Lower leg skin (tissue), 3 donors: ENCODE results near the gene DUSP10.

ENCODE experiments used
- POLR2A ChIP-seq, 2 donors: fragments of 450-650 bp; IDR thresholded peaks; one replicate each; pipeline ENCODE4 v1.6.1; 2016 to 2017; ENCODE audit warnings: antibody characterized with exemption in 2 of 2, mild to moderate bottlenecking in 1 of 2, moderate library complexity in 1 of 2
- TF ChIP-seq, protein P1 (sequence below), 3 donors: fragments of 450-650 bp; IDR thresholded peaks; one replicate each; pipeline ENCODE4 v1.5.1; 2016; ENCODE audit warnings: antibody characterized with exemption in 3 of 3, mild to moderate bottlenecking in 3 of 3, moderate library complexity in 2 of 3

DNA sequence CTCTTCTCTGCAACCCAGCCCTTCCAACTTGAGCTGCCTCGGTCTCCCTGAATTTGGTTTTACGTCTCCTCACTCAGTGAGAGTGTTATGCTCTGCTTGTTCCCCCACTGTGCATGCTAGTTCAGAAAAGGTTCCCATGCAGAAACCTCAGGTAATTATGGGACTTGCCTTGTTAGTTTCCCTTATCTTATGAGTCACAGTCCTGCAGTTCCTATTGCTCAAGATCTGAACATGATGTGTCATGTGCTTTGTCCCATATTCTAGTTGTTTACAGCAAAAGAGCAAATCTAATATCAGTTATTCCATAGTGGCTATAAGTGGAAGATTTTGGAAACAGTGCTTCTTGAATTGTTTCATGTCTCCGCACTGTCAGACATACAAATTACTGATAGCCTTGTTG lies 74.4 kb downstream of the DUSP10 start:
- TF ChIP-seq, protein P1, sequence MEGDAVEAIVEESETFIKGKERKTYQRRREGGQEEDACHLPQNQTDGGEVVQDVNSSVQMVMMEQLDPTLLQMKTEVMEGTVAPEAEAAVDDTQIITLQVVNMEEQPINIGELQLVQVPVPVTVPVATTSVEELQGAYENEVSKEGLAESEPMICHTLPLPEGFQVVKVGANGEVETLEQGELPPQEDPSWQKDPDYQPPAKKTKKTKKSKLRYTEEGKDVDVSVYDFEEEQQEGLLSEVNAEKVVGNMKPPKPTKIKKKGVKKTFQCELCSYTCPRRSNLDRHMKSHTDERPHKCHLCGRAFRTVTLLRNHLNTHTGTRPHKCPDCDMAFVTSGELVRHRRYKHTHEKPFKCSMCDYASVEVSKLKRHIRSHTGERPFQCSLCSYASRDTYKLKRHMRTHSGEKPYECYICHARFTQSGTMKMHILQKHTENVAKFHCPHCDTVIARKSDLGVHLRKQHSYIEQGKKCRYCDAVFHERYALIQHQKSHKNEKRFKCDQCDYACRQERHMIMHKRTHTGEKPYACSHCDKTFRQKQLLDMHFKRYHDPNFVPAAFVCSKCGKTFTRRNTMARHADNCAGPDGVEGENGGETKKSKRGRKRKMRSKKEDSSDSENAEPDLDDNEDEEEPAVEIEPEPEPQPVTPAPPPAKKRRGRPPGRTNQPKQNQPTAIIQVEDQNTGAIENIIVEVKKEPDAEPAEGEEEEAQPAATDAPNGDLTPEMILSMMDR (IDR thresholded peaks at IDR 0.05): no peak
- no peak for TF ChIP-seq POLR2A (IDR thresholded peaks at IDR 0.05)
